ENCODE measurements around the gene LUC7L. TPM values are rescaled to one million over a fixed set of nuclear protein-coding genes. Genes with fewer than 3 reads are reported as not detected.

Gene LUC7L
- polyA plus RNA-seq, 2 of the 4 experiments (the other 2 are of a cell fraction): 51.6 to 67.6 TPM

DNA sequence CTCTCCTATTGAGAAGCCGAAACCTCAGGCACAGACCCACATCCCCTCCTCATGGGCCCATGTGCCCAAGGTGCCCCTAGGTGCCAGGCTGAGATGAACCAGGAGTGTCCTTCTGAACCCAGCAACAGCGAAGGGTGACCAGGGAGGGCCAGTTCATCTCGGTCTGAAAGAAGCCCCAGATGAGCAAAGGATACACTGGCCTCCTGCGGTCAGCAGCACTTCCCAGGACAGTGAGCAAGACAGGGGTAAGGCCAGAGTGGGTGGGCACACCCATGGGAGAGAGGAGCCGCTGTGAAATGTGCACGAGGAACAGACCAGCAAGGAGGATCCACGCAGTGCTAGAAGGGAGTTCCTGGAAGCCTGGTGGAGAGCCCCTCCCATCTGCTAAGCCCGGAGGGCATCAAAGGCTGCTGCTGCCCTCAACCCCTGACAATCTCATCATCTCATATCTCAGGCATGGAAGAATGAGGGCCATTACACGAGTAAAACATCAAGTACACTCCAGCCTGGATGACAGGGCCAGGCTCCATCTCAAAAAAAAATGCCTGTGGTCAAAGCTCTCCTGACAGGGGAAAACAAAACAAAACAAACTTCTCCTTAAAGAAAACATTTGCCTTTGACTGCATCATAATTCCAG, 80.1 kb downstream of the LUC7L start:
- FAIRE-seq (no peak), DNase-seq (ENCODE audit: low read depth in 1 of 2, low spot score in 1 of 2) (no peak), ATAC-seq (peak; percentile 18 to 30; a peak in 4 of 6 replicates)
- CTCF ChIA-PET: interaction anchor here (1.4 to 1.5 kb wide), 2 partner anchors 42 to 213 kb away, joined by 4 to 6 read pairs; no protein-coding TSS in a partner anchor
- TF ChIP-seq KDM5A (IDR thresholded peaks at IDR 0.05) (no peak), ESRRA (IDR thresholded peaks at IDR 0.05; ENCODE audit: borderline replicate concordance, low read length) (no peak), JUN (IDR thresholded peaks at IDR 0.05) (no peak), POLR2AphosphoS2 (conservative IDR thresholded peaks at IDR 0.05; ENCODE audit: low read length) (no peak), BCL3 (IDR thresholded peaks at IDR 0.05) (no peak), EHF (CRISPR knock-in tag; IDR thresholded peaks at IDR 0.05) (no peak), ZFP36 (IDR thresholded peaks at IDR 0.05; ENCODE audit: borderline replicate concordance, partially characterized antibody) (no peak), MAFK (IDR thresholded peaks at IDR 0.05; ENCODE audit: partially characterized antibody) (no peak), HEYL (CRISPR knock-in tag; IDR thresholded peaks at IDR 0.05) (no peak)
- WGBS (ENCODE audit: missing lambda C conversion rate): 46% methylated on average over 7 of the region's 9 CpGs
- H3K4me3 ChIP-seq: no peak overlapping the region
- H3K27ac ChIP-seq: no peak overlapping the region
- no peak overlapping the region for H3K4me2 ChIP-seq
- no peaks in the 10 kb centered on the region for H3K4me1 ChIP-seq
- POLR2A ChIA-PET: interaction anchor here (0.6 kb wide), 1 partner anchor 79 kb away, joined by 4 read pairs; no protein-coding TSS in a partner anchor
- H3K9me3 ChIP-seq: no peaks in the 10 kb centered on the region

GRCh38 chr16:146646-147045, 82.6 kb downstream of the LUC7L start:
- 63% methylated on average over 2 of the region's 2 CpGs for WGBS (ENCODE audit: missing lambda C conversion rate)
- Histone ChIP-seq H3K4me1 (no peaks in the 10 kb centered on the region), H3K4me2 (no peak overlapping the region), H3K4me3 (no peak overlapping the region), H3K27ac (no peak overlapping the region), H3K9me3 (no peaks in the 10 kb centered on the region)
- ChIA-PET CTCF (no interaction called here), POLR2A (no interaction called here)
- FAIRE-seq (no peak), ATAC-seq (no peak), DNase-seq (ENCODE audit: low read depth in 1 of 2, low spot score in 1 of 2) (no peak)
- TF ChIP-seq NFE2L2 (conservative IDR thresholded peaks at IDR 0.05; ENCODE audit: low read length): no peak
- no peak for TF ChIP-seq HEYL (CRISPR knock-in tag; IDR thresholded peaks at IDR 0.05)

GRCh38 chr16:144797-145252, 84.4 kb downstream of the LUC7L start:
- ATAC-seq (no peak), DNase-seq (ENCODE audit: low read depth in 1 of 2, low spot score in 1 of 2) (no peak), FAIRE-seq (no peak)
- ChIA-PET POLR2A (no interaction called here), CTCF (interaction anchor here (1.0 to 4.3 kb wide), 2 partner anchors 36 to 39 kb away, joined by 3 to 25 read pairs; partner anchors contain the start of gene HBQ1)
- no peaks in the 10 kb centered on the region for H3K4me1 ChIP-seq
- no peak overlapping the region for H3K27ac ChIP-seq
- 77% methylated on average over 14 of the region's 14 CpGs for WGBS (ENCODE audit: missing lambda C conversion rate)
- TF ChIP-seq CEBPB (IDR thresholded peaks at IDR 0.05): 0 out of 4 replicates have a peak, but pooled peaks of 1 of the 2 experiments have one; percentile 14
- no peak for TF ChIP-seq SREBF2 (IDR thresholded peaks at IDR 0.05)
- no peak overlapping the region for H3K4me2 ChIP-seq
- H3K9me3 ChIP-seq: no peaks in the 10 kb centered on the region
- H3K4me3 ChIP-seq: no peak overlapping the region

DNA sequence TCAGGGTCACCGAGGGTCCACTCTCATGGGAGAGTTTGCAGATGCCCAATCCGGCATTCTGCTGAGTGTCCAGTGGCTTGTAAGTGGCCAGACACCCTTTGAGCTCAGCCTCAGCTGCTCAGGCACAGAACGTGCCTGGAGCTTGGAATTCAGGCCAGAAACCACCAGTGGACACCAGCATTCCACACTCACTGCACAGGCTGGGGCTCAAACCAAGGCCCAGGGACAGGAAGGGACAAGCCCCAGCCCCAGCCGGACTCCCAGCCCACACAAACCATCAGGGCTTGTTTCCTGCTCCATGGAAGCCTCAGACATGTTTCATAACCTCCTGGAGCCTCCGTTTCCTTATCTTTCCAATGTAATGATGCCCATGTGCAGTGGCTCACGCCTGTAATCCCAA, 85.8 kb downstream of the LUC7L start:
- no peak for DNase-seq (ENCODE audit: low read depth in 1 of 2, low spot score in 1 of 2)
- FAIRE-seq: no peak
- no peaks in the 10 kb centered on the region for H3K9me3 ChIP-seq
- ChIA-PET POLR2A (no interaction called here), CTCF (interaction anchor here (1.0 to 4.3 kb wide), 6 partner anchors 10 to 39 kb away, joined by 3 to 25 read pairs (median 4); partner anchors contain the start of gene HBQ1)
- no peak overlapping the region for H3K4me2 ChIP-seq
- WGBS (ENCODE audit: missing lambda C conversion rate): 67% methylated on average over 5 of the region's 6 CpGs
- H3K27ac ChIP-seq: no peak overlapping the region
- ATAC-seq: no peak
- no peaks in the 10 kb centered on the region for H3K4me1 ChIP-seq
- TF ChIP-seq POLR2A (IDR thresholded peaks at IDR 0.05; ENCODE audit: low read length): no peak
- TF ChIP-seq BCL3 (IDR thresholded peaks at IDR 0.05): no peak
- TF ChIP-seq RNF2 (IDR thresholded peaks at IDR 0.05; ENCODE audit: borderline replicate concordance, low read depth): no peak
- TF ChIP-seq MAZ (IDR thresholded peaks at IDR 0.05; ENCODE audit: borderline replicate concordance, low read depth, low read length): no peak
- TF ChIP-seq JUN (IDR thresholded peaks at IDR 0.05): no peak
- TF ChIP-seq USF2 (IDR thresholded peaks at IDR 0.05): no peak
- TF ChIP-seq, protein P1, sequence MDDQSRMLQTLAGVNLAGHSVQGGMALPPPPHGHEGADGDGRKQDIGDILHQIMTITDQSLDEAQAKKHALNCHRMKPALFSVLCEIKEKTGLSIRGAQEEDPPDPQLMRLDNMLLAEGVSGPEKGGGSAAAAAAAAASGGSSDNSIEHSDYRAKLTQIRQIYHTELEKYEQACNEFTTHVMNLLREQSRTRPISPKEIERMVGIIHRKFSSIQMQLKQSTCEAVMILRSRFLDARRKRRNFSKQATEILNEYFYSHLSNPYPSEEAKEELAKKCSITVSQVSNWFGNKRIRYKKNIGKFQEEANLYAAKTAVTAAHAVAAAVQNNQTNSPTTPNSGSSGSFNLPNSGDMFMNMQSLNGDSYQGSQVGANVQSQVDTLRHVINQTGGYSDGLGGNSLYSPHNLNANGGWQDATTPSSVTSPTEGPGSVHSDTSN (IDR thresholded peaks at IDR 0.05): no peak
- TF ChIP-seq KDM1A (IDR thresholded peaks at IDR 0.05; ENCODE audit: low read depth): no peak
- no peak for TF ChIP-seq ELK1 (IDR thresholded peaks at IDR 0.05; ENCODE audit: low read depth, low read length)
- no peak for TF ChIP-seq NFE2L2 (conservative IDR thresholded peaks at IDR 0.05; ENCODE audit: low read length)
- no peak for TF ChIP-seq GATA3 (IDR thresholded peaks at IDR 0.05; ENCODE audit: borderline replicate concordance)
- TF ChIP-seq HOXA7 (CRISPR knock-in tag; IDR thresholded peaks at IDR 0.05): no peak
- TF ChIP-seq, protein P2, sequence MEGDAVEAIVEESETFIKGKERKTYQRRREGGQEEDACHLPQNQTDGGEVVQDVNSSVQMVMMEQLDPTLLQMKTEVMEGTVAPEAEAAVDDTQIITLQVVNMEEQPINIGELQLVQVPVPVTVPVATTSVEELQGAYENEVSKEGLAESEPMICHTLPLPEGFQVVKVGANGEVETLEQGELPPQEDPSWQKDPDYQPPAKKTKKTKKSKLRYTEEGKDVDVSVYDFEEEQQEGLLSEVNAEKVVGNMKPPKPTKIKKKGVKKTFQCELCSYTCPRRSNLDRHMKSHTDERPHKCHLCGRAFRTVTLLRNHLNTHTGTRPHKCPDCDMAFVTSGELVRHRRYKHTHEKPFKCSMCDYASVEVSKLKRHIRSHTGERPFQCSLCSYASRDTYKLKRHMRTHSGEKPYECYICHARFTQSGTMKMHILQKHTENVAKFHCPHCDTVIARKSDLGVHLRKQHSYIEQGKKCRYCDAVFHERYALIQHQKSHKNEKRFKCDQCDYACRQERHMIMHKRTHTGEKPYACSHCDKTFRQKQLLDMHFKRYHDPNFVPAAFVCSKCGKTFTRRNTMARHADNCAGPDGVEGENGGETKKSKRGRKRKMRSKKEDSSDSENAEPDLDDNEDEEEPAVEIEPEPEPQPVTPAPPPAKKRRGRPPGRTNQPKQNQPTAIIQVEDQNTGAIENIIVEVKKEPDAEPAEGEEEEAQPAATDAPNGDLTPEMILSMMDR (IDR thresholded peaks at IDR 0.05): no peak
- no peak for TF ChIP-seq NPAS2 (CRISPR knock-in tag; IDR thresholded peaks at IDR 0.05; ENCODE audit: borderline replicate concordance)
- no peak overlapping the region for H3K4me3 ChIP-seq
